Measurements from ENCODE around the gene LRRC72. TPM values are rescaled to one million over a fixed set of nuclear protein-coding genes. Genes with fewer than 3 reads are reported as not detected.

Gene LRRC72
- total RNA-seq, 1 experiment from 2014 or later: not detected

- ATAC-seq (peak; percentile 78), DNase-seq (peak; percentile 34)
- Histone ChIP-seq H4K20me1 (ENCODE audit: low read length) (no peaks in the 10 kb centered on the region), H3F3A (ENCODE audit: low read length, unreplicated experiment) (no peaks in the 10 kb centered on the region), H3K9me3 (ENCODE audit: low read length) (no peaks in the 10 kb centered on the region), H3K9me2 (replicated peaks; ENCODE audit: low read length) (no peaks in the 10 kb centered on the region), H3K27me3 (ENCODE audit: low read length) (no peaks in the 10 kb centered on the region), H3K79me2 (ENCODE audit: low read length) (no peaks in the 10 kb centered on the region), H3K4me3 (ENCODE audit: low read length) (no peak overlapping the region), H2AFZ (ENCODE audit: low read length) (no peak overlapping the region), H3K27ac (ENCODE audit: low read length) (peak overlapping the region; percentile 24), H3K4me1 (ENCODE audit: insufficient read depth, low read length) (peaks cover 21% of the 10 kb centered on the region), H3K9ac (ENCODE audit: low read length) (no peak overlapping the region; the same call in 1 of the 2 replicates), H3K36me3 (ENCODE audit: low read depth, low read length) (no peaks in the 10 kb centered on the region), H3K4me2 (ENCODE audit: low read length) (peak overlapping the region; percentile 32)
- ChIA-PET CTCF (interaction anchor here (0.6 to 0.8 kb wide), 2 partner anchors 70 to 176 kb away, joined by 3 to 5 read pairs; no protein-coding TSS in a partner anchor), POLR2A (ENCODE audit: unreplicated experiment) (interaction anchor here (0.5 to 0.7 kb wide), 3 partner anchors 30 to 564 kb away, joined by 3 to 5 read pairs (median 3); no protein-coding TSS in a partner anchor)
- BruUV-seq (replicated peaks): no TSS peak
- intact Hi-C loops (cut with micrococcal nuclease): loop anchor here (2.0 to 10.0 kb wide), 3 partner anchors 56 to 140 kb away; no protein-coding TSS in a partner anchor
- TF ChIP-seq CTCF (conservative IDR thresholded peaks at IDR 0.05; ENCODE audit: low read depth, low read length) (no peak), EZH2phosphoT487 (IDR thresholded peaks at IDR 0.05; ENCODE audit: borderline replicate concordance, low read length) (no peak), EZH2 (IDR thresholded peaks at IDR 0.05; ENCODE audit: low read length, unreplicated experiment) (no peak)
These were observed 31.5 kb upstream of the LRRC72 start for GRCh38 chr7:16494955-16495719.

- BruUV-seq (replicated peaks): no TSS peak
- H3K4me2 ChIP-seq (ENCODE audit: low read length): no peak overlapping the region
- H3K27ac ChIP-seq (ENCODE audit: low read length): no peak overlapping the region
- H3K79me2 ChIP-seq (ENCODE audit: low read length): no peaks in the 10 kb centered on the region
- POLR2A ChIA-PET (ENCODE audit: unreplicated experiment): no interaction called here
- H3K4me3 ChIP-seq (ENCODE audit: low read length): no peak overlapping the region
- H3K27me3 ChIP-seq (ENCODE audit: low read length): no peaks in the 10 kb centered on the region
- intact Hi-C loops (cut with micrococcal nuclease): loop anchor here (10.0 kb wide), 1 partner anchor 143 kb away; no protein-coding TSS in a partner anchor
- H3K9me2 ChIP-seq (replicated peaks; ENCODE audit: low read length): no peaks in the 10 kb centered on the region
- ATAC-seq (no peak), DNase-seq (no peak)
- peaks cover 13% of the 10 kb centered on the region for H3K4me1 ChIP-seq (ENCODE audit: insufficient read depth, low read length)
- CTCF ChIA-PET: no interaction called here
- no peaks in the 10 kb centered on the region for H3K36me3 ChIP-seq (ENCODE audit: low read depth, low read length)
- H3K9ac ChIP-seq (ENCODE audit: low read length): no peak overlapping the region
- H3F3A ChIP-seq (ENCODE audit: low read length, unreplicated experiment): no peaks in the 10 kb centered on the region
- no peak overlapping the region for H2AFZ ChIP-seq (ENCODE audit: low read length)
- no peaks in the 10 kb centered on the region for H4K20me1 ChIP-seq (ENCODE audit: low read length)
- no peak for TF ChIP-seq EZH2phosphoT487 (IDR thresholded peaks at IDR 0.05; ENCODE audit: borderline replicate concordance, low read length)
- no peak for TF ChIP-seq CTCF (conservative IDR thresholded peaks at IDR 0.05; ENCODE audit: low read depth, low read length)
- no peak for TF ChIP-seq EZH2 (IDR thresholded peaks at IDR 0.05; ENCODE audit: low read length, unreplicated experiment)
- H3K9me3 ChIP-seq (ENCODE audit: low read length): no peaks in the 10 kb centered on the region
These were observed 28.5 kb upstream of the LRRC72 start for GRCh38 chr7:16498122-16498521.

- intact Hi-C loops (cut with micrococcal nuclease): no loop called here
- Histone ChIP-seq H3K79me2 (ENCODE audit: low read length) (no peaks in the 10 kb centered on the region), H2AFZ (ENCODE audit: low read length) (no peak overlapping the region), H3K9ac (ENCODE audit: low read length) (no peak overlapping the region), H3K27me3 (ENCODE audit: low read length) (no peaks in the 10 kb centered on the region), H3K36me3 (ENCODE audit: low read depth, low read length) (no peaks in the 10 kb centered on the region), H3K4me1 (ENCODE audit: insufficient read depth, low read length) (no peaks in the 10 kb centered on the region), H3K9me2 (replicated peaks; ENCODE audit: low read length) (no peaks in the 10 kb centered on the region), H3K9me3 (ENCODE audit: low read length) (no peaks in the 10 kb centered on the region), H3K4me2 (ENCODE audit: low read length) (no peak overlapping the region), H3K4me3 (ENCODE audit: low read length) (no peak overlapping the region), H3F3A (ENCODE audit: low read length, unreplicated experiment) (no peaks in the 10 kb centered on the region), H3K27ac (ENCODE audit: low read length) (no peak overlapping the region), H4K20me1 (ENCODE audit: low read length) (no peaks in the 10 kb centered on the region)
- ATAC-seq (no peak), DNase-seq (no peak)
- BruUV-seq (replicated peaks): no TSS peak
- no peak for TF ChIP-seq EZH2 (IDR thresholded peaks at IDR 0.05; ENCODE audit: low read length, unreplicated experiment)
- TF ChIP-seq CTCF (conservative IDR thresholded peaks at IDR 0.05; ENCODE audit: low read depth, low read length): no peak
- no peak for TF ChIP-seq EZH2phosphoT487 (IDR thresholded peaks at IDR 0.05; ENCODE audit: borderline replicate concordance, low read length)
- CTCF ChIA-PET: interaction anchor here (0.5 kb wide), 1 partner anchor 70 kb away, joined by 4 read pairs; no protein-coding TSS in a partner anchor
- POLR2A ChIA-PET (ENCODE audit: unreplicated experiment): interaction anchor here (0.5 kb wide), 1 partner anchor 68 kb away, joined by 4 read pairs; no protein-coding TSS in a partner anchor
These were observed 24.3 kb upstream of the LRRC72 start for GRCh38 chr7:16502303-16502702.

Data from PC-3 (cell line).